Measurements from ENCODE around the gene SYDE2.
"Not testable (repeated sequence)": the region's sequence is repeated elsewhere in the genome, so short reads cannot be mapped to it uniquely, and the experiment has no call there.

Gene SYDE2, protein sequence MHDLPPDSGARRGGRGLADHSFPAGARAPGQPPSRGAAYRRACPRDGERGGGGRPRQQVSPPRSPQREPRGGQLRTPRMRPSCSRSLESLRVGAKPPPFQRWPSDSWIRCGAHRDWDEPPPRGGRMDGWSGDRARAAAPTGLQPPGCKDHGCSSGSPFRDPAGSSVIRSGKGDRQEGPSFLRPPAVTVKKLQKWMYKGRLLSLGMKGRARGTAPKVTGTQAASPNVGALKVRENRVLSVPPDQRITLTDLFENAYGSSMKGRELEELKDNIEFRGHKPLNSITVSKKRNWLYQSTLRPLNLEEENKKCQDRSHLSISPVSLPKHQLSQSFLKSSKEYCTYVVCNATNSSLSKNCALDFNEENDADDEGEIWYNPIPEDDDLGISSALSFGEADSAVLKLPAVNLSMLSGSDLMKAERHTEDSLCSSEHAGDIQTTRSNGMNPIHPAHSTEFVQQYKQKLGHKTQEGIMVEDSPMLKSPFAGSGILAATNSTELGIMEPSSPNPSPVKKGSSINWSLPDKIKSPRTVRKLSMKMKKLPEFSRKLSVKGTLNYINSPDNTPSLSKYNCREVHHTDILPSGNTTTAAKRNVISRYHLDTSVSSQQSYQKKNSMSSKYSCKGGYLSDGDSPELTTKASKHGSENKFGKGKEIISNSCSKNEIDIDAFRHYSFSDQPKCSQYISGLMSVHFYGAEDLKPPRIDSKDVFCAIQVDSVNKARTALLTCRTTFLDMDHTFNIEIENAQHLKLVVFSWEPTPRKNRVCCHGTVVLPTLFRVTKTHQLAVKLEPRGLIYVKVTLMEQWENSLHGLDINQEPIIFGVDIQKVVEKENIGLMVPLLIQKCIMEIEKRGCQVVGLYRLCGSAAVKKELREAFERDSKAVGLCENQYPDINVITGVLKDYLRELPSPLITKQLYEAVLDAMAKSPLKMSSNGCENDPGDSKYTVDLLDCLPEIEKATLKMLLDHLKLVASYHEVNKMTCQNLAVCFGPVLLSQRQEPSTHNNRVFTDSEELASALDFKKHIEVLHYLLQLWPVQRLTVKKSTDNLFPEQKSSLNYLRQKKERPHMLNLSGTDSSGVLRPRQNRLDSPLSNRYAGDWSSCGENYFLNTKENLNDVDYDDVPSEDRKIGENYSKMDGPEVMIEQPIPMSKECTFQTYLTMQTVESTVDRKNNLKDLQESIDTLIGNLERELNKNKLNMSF

DNA sequence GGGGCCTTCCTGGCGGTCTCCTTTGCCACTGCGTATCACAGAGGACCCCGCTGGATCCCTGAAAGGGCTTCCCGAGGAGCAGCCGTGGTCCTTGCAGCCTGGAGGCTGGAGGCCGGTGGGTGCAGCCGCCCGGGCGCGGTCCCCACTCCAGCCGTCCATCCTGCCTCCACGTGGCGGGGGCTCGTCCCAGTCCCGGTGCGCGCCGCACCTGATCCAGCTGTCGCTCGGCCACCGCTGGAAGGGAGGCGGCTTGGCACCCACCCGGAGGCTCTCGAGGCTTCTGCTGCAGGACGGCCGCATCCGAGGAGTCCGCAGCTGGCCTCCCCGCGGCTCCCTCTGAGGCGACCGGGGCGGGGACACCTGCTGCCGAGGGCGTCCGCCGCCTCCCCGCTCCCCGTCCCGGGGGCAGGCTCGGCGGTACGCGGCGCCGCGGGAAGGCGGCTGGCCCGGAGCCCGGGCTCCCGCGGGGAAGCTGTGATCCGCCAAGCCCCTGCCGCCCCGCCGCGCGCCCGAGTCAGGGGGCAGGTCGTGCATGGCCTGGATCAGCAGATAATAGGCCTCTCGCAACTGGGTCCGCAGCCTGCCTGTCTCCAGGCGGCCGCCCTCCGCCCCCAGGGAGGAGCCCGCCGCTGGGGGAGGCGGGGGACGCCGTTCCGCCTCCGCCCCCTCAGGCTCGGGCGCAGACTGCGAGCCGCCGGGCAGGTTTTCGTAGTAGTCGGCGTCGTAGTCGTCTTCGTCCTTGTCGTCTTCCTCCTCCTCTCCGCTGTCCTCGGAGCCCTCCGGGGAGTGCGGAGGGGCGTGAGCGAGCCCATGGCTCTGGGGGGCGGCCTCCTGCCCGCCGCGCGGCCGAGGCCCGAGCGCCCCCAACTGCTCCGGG is at the start of gene SYDE2:
SYDE2 (minus strand) TSS at position 554 of the 877 bp plus-strand sequence; CDS start at position 534, 20 bp downstream.
- TF ChIP-seq, protein P1, sequence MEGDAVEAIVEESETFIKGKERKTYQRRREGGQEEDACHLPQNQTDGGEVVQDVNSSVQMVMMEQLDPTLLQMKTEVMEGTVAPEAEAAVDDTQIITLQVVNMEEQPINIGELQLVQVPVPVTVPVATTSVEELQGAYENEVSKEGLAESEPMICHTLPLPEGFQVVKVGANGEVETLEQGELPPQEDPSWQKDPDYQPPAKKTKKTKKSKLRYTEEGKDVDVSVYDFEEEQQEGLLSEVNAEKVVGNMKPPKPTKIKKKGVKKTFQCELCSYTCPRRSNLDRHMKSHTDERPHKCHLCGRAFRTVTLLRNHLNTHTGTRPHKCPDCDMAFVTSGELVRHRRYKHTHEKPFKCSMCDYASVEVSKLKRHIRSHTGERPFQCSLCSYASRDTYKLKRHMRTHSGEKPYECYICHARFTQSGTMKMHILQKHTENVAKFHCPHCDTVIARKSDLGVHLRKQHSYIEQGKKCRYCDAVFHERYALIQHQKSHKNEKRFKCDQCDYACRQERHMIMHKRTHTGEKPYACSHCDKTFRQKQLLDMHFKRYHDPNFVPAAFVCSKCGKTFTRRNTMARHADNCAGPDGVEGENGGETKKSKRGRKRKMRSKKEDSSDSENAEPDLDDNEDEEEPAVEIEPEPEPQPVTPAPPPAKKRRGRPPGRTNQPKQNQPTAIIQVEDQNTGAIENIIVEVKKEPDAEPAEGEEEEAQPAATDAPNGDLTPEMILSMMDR (IDR thresholded peaks at IDR 0.05; ENCODE audit: insufficient read depth, low read depth, low read length, missing control alignments) = no peak
- peak within 1 kb of the TSS; percentile 76 for H3K4me3 ChIP-seq (ENCODE audit: low read length)
- peak; percentile 72 for DNase-seq (ENCODE audit: low read depth)

DNA sequence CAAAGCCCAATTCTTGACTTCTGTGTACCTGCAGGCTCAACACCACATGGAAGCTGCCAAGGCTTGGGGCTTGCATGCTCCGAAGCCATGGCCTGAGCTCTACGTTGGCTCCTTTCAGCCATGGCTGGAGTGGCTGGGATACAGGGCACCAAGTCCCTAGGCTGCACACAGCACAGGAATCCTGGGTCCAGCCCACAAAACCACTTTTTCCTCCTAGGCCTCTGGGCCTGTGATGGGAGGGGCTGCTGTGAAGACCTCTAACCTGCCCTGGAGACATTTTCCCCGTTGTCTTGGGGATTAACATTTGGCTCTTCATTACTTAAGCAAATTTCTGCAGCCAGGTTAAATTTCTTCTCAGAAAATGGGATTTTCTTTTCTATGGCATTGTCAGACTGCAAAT is 48.2 kb upstream of the SYDE2 start:
- DNase-seq (ENCODE audit: low read depth) = not testable (repeated sequence)

DNA sequence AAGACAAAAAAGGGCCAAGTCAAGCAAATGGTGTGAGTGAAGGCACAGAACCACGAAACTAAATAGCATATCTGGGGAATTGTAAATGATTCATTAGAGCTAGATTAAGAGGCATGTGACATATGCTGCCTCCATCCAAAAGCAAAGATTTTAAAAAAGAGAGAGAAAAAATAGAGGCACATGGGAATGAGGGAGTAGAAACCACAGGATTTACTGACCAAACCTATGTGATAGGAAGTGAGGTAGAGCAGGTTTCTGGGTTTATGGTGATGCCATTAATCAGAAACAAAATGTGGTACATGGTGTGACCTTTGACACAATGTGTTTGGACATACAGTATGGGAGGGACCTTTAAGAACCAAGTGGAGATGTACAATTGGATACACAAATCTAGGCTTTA is 45.1 kb upstream of the SYDE2 start:
- TF ChIP-seq, protein P1 (IDR thresholded peaks at IDR 0.05; ENCODE audit: insufficient read depth, low read depth, low read length, missing control alignments) = no peak
- no peak for DNase-seq (ENCODE audit: low read depth)
- H3K4me3 ChIP-seq (ENCODE audit: low read length) = no peak overlapping the region

More for the DNA sequence above, 48.2 kb upstream of the SYDE2 start:
- H3K4me3 ChIP-seq (ENCODE audit: low read length) = not testable (repeated sequence)

DNA sequence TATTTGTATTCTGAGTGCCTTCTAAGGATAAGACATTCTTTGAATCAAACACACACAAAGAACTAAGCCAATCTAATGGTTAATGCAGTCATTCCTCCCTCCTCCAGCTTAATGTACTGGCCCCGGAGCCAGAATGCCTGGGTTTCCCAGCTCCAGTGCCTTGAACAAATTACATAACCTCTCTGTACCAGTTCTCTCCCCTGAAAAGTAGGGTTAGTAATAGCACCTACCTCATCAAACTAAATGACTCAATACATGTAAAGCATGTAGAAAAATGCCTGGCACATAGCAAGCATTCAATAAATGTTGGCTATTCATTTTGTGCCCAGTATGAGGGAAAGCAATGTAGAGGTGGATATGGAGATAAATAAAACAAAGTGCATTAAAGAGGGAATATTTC is 44.6 kb upstream of the SYDE2 start:
- TF ChIP-seq, protein P1 (IDR thresholded peaks at IDR 0.05; ENCODE audit: insufficient read depth, low read depth, low read length, missing control alignments) = no peak
- peak; percentile 68 for DNase-seq (ENCODE audit: low read depth)
- no peak overlapping the region for H3K4me3 ChIP-seq (ENCODE audit: low read length)

DNA sequence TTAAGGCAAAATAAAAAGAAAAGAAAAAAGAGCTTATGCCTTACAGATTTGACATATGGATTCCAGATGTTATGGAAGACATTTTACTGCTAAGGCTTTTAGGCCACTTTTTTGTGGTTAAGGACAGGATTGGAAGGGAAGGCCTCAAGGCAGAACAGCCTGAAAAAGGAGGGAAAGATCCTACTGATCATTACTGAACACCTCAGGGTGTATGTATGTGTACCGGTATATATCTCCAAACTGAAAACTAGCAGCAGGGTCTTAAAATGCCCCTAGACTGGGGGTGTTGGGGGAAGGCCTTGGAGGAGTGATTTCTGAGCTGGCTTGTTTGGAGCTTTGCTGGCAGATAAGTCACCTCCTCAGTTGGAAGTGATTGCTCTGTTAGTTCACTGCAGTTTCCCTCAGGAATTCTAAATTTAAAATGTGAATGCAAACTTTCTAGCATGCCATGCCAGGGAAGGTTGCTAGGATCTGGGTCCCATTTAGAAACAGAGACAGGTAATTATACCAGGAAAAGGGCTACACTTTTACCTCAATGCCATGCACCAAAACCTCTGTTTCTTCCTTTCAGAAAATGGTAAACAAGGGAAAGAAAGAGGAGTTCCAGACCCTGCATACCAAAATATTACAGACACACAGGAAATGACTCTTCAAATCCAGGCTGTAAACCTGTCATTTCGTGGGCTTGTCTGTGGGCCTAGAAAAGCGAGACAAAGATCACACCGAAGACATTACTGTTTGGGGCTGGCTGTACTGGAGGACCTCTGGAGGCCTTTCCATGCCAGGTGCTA is 43.6 kb upstream of the SYDE2 start:
- peak; percentile 14 for DNase-seq (ENCODE audit: low read depth)
- no peak overlapping the region for H3K4me3 ChIP-seq (ENCODE audit: low read length)
- TF ChIP-seq, protein P1 (IDR thresholded peaks at IDR 0.05; ENCODE audit: insufficient read depth, low read depth, low read length, missing control alignments) = no peak

DNA sequence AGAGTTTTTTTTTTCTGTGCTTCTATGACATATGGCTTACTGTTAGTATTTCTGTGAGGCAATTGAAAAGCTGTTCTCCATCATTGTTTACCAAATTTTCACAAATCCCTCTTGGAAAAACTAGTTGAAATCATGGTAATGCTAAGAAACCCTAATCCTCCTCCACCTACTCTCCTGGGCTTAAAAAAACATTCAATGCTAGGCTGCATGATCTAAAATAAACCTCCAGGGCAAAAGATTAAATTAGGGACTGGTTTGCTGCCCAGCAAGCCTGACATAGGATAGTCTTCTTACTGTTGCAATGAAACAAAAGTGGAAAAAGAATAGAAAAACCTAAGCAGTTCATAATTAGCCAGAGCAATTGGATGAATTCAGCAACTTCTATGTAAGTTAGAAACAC is 42.6 kb upstream of the SYDE2 start:
- DNase-seq (ENCODE audit: low read depth) = no peak
- TF ChIP-seq, protein P1 (IDR thresholded peaks at IDR 0.05; ENCODE audit: insufficient read depth, low read depth, low read length, missing control alignments) = no peak
- no peak overlapping the region for H3K4me3 ChIP-seq (ENCODE audit: low read length)

Measured in epithelial cell of esophagus (primary cell).